H1 (cell line): Measurements from ENCODE around the gene SLC22A23. TPM values are rescaled to one million over a fixed set of nuclear protein-coding genes. Genes with fewer than 3 reads are reported as not detected.
A peak's percentile ranks its signal among the peaks of the same experiment; 100 is the strongest.

Experiments used
- CTCF ChIA-PET: fragments of 300-600 bp; sonication (Branson Sonifier 250); formaldehyde crosslinking; loops from one replicate; lab custom pipeline; 2021; ENCODE audit not compliant: partially characterized antibody; lab: Charles Lee
- POLR2A ChIA-PET: fragments of 300-600 bp; sonication (Branson Sonifier 250); formaldehyde crosslinking; loops from one replicate; lab custom pipeline; 2021; ENCODE audit warnings: inconsistent platforms; ENCODE audit not compliant: partially characterized antibody; lab: Charles Lee
- DNase-seq, 2 experiments: peaks; one replicate each; pipeline versions ENCODE4 v3.0.0 to v3.0.0-alpha.2; 2010 to 2022; ENCODE audit warnings: low spot score in 2 of 2, low read depth in 1 of 2, mixed read lengths in 1 of 2
- FAIRE-seq: peaks from 2 replicates; lab custom pipeline; 2011; peaks lifted over from hg19 to GRCh38; lab: Jason Lieb, UNC
- H2AFZ ChIP-seq: 2 replicates; pipeline ENCODE4 v1.8.1; 2012; ENCODE audit warnings: low read length, inconsistent platforms
- H2AK5ac ChIP-seq: 2 replicates; pipeline ENCODE4 v1.6.1; 2013; ENCODE audit warnings: low read depth, low read length
- H2BK120ac ChIP-seq: replicated peaks from 2 replicates; pipeline ENCODE3; 2013; ENCODE audit warnings: low read depth, low read length, inconsistent platforms
- H2BK12ac ChIP-seq: 2 replicates; pipeline ENCODE4 v1.6.1; 2013; ENCODE audit warnings: low read depth, low read length
- H2BK15ac ChIP-seq: 2 replicates; pipeline ENCODE4 v1.6.1; 2013; ENCODE audit warnings: low read length
- H2BK20ac ChIP-seq: 2 replicates; pipeline ENCODE4 v1.6.1; 2013; ENCODE audit warnings: low read length
- H2BK5ac ChIP-seq: 2 replicates; pipeline ENCODE4 v1.6.1; 2013; ENCODE audit warnings: low read depth, low read length
- H3K14ac ChIP-seq: 2 replicates; pipeline ENCODE4 v1.6.1; 2013; ENCODE audit warnings: inconsistent platforms; ENCODE audit not compliant: insufficient read length
- H3K18ac ChIP-seq: 2 replicates; pipeline ENCODE4 v1.6.1; 2013; ENCODE audit warnings: low read length; ENCODE audit errors: extremely low read depth
- H3K23ac ChIP-seq: 2 replicates; pipeline ENCODE4 v1.6.1; 2013; ENCODE audit warnings: inconsistent platforms; ENCODE audit not compliant: insufficient read length
- H3K23me2 ChIP-seq: 2 replicates; pipeline ENCODE4 v1.6.1; 2013; ENCODE audit warnings: low read depth, low read length
- H3K27ac ChIP-seq: 2 replicates; pipeline ENCODE4 v1.6.1; 2011; ENCODE audit warnings: low read depth, low read length, inconsistent platforms
- H3K27me3 ChIP-seq, 4 experiments: replicated peaks in 1 of 4; 1 replicate in 1 of 4; 2 replicates in 3 of 4; pipeline versions ENCODE4 v1.6.1 to v1.8.1; 2011 to 2013; ENCODE audit warnings: low read length in 3 of 4, mild to moderate bottlenecking in 3 of 4, inconsistent platforms in 2 of 4, mixed read lengths in 2 of 4, moderate library complexity in 1 of 4; ENCODE audit not compliant: control insufficient read depth in 3 of 4, insufficient read depth in 3 of 4; ENCODE audit errors: extremely low read depth in 1 of 4
- H3K36me3 ChIP-seq, 4 experiments: 2 replicates each; pipeline versions ENCODE4 v1.6.1 to v1.8.1; 2011 to 2013; ENCODE audit warnings: mild to moderate bottlenecking in 4 of 4, low read length in 3 of 4, moderate library complexity in 2 of 4, control low read depth in 1 of 4, inconsistent platforms in 1 of 4; ENCODE audit not compliant: insufficient read depth in 4 of 4, control insufficient read depth in 2 of 4
- H3K4ac ChIP-seq: replicated peaks from 2 replicates; pipeline ENCODE3; 2013; ENCODE audit warnings: low read length, low read depth, mixed read lengths, inconsistent platforms; ENCODE audit not compliant: insufficient read length
- H3K4me1 ChIP-seq, 4 experiments: replicated peaks in 1 of 4; 1 replicate in 1 of 4; 2 replicates in 3 of 4; pipeline versions ENCODE4 v1.6.1 to v1.8.1; 2011 to 2013; ENCODE audit warnings: low read length in 3 of 4, inconsistent platforms in 2 of 4, mixed read lengths in 1 of 4; ENCODE audit not compliant: insufficient read depth in 4 of 4, control insufficient read depth in 3 of 4
- H3K4me2 ChIP-seq, 2 experiments: 2 replicates each; pipeline versions ENCODE4 v1.6.1 to v1.8.1; 2011 to 2013; ENCODE audit warnings: low read depth in 2 of 2, low read length in 2 of 2, control low read depth in 1 of 2, inconsistent platforms in 1 of 2, mild to moderate bottlenecking in 1 of 2; ENCODE audit not compliant: insufficient read depth in 1 of 2
- H3K4me3 ChIP-seq, 4 experiments: fragments of 200-600, 300-600 bp in 1 of 4; sonication (generic), shearing (Covaris generic), sonication (Bioruptor Twin) in 1 of 4; 2 replicates each; pipeline versions ENCODE4 v1.5.1 to v1.8.1; 2011 to 2016; ENCODE audit warnings: low read length in 4 of 4, low read depth in 3 of 4, control low read depth in 2 of 4, inconsistent platforms in 2 of 4, mild to moderate bottlenecking in 2 of 4, mixed read lengths in 1 of 4, moderate library complexity in 1 of 4; ENCODE audit not compliant: insufficient read depth in 2 of 4; ENCODE audit errors: extremely low read depth in 1 of 4
- H3K56ac ChIP-seq: replicated peaks from 2 replicates; pipeline ENCODE3; 2013; ENCODE audit warnings: low read depth, mild to moderate bottlenecking, mixed read lengths, low read length, inconsistent platforms; ENCODE audit not compliant: insufficient read length
- H3K79me1 ChIP-seq: 2 replicates; pipeline ENCODE4 v1.6.1; 2013; ENCODE audit warnings: low read depth, low read length, control low read depth
- H3K79me2 ChIP-seq, 2 experiments: 2 replicates each; pipeline versions ENCODE4 v1.6.1 to v1.8.1; 2012 to 2013; ENCODE audit warnings: low read length in 2 of 2, mild to moderate bottlenecking in 2 of 2, inconsistent platforms in 1 of 2; ENCODE audit not compliant: insufficient read depth in 2 of 2, control insufficient read depth in 1 of 2
- H3K9ac ChIP-seq, 4 experiments: replicated peaks in 1 of 4; 1 replicate in 1 of 4; 2 replicates in 3 of 4; pipeline versions ENCODE4 v1.6.1 to v1.8.1; 2011 to 2013; ENCODE audit warnings: low read depth in 3 of 4, low read length in 3 of 4, control low read depth in 2 of 4, mild to moderate bottlenecking in 2 of 4, moderate library complexity in 2 of 4, inconsistent platforms in 1 of 4; ENCODE audit errors: extremely low read depth in 1 of 4
- H3K9me3 ChIP-seq, 2 experiments: 2 replicates each; pipeline versions ENCODE4 v1.6.1 to v1.8.1; 2012 to 2013; ENCODE audit warnings: mild to moderate bottlenecking in 2 of 2, moderate library complexity in 2 of 2, control low read depth in 1 of 2, inconsistent platforms in 1 of 2, low read depth in 1 of 2, low read length in 1 of 2, mixed read lengths in 1 of 2; ENCODE audit not compliant: insufficient read depth in 2 of 2
- H4K20me1 ChIP-seq, 2 experiments: replicated peaks in 1 of 2; 2 replicates each; pipeline versions ENCODE3 to v1.8.1; 2011 to 2013; ENCODE audit warnings: inconsistent platforms in 2 of 2, low read length in 2 of 2, mild to moderate bottlenecking in 1 of 2; ENCODE audit not compliant: insufficient read depth in 2 of 2, control insufficient read depth in 1 of 2
- H4K5ac ChIP-seq: 2 replicates; pipeline ENCODE4 v1.6.1; 2013; ENCODE audit warnings: low read length, low read depth, mixed read lengths, inconsistent platforms; ENCODE audit not compliant: insufficient read length
- H4K8ac ChIP-seq: 2 replicates; pipeline ENCODE4 v1.8.0; 2013; ENCODE audit warnings: mild to moderate bottlenecking, moderate library complexity, low read length, inconsistent platforms; ENCODE audit not compliant: insufficient read depth; ENCODE audit errors: extremely low read depth
- H4K91ac ChIP-seq: replicated peaks from 2 replicates; pipeline ENCODE3; 2013; ENCODE audit warnings: low read length, mixed read lengths, inconsistent platforms; ENCODE audit not compliant: insufficient read length
- ASH2L ChIP-seq: fragments of 200-600, 300-600 bp; sonication (generic); IDR thresholded peaks from one replicate; pipeline ENCODE4 v1.7.1; 2017; ENCODE audit warnings: low read length
- CHD2 ChIP-seq: IDR thresholded peaks from 2 replicates; pipeline ENCODE4 v1.6.1; 2012; ENCODE audit warnings: low read length, improper control_type of control experiment
- CREB1 ChIP-seq: IDR thresholded peaks from 2 replicates; pipeline ENCODE4 v1.6.1; 2012; ENCODE audit warnings: inconsistent platforms
- GTF2F1 ChIP-seq: IDR thresholded peaks from 2 replicates; pipeline ENCODE4 v1.6.1; 2012; ENCODE audit warnings: low read depth, low read length, improper control_type of control experiment, borderline replicate concordance
- RAD21 ChIP-seq, 2 experiments: IDR thresholded peaks in 1 of 2; conservative IDR thresholded peaks in 1 of 2; 2 replicates each; pipeline ENCODE4 v1.6.1; 2011; ENCODE audit warnings: low read depth in 2 of 2, low read length in 2 of 2, improper control_type of control experiment in 1 of 2, inconsistent platforms in 1 of 2, mild to moderate bottlenecking in 1 of 2, moderate library complexity in 1 of 2
- SP2 ChIP-seq: IDR thresholded peaks from 2 replicates; pipeline ENCODE4 v1.6.1; 2012; ENCODE audit warnings: mild to moderate bottlenecking, low read length, inconsistent platforms
- SP4 ChIP-seq: IDR thresholded peaks from 2 replicates; pipeline ENCODE4 v1.6.1; 2012; ENCODE audit warnings: low read length, inconsistent platforms
- YY1 ChIP-seq: IDR thresholded peaks from 2 replicates; pipeline ENCODE4 v1.6.1; 2011; ENCODE audit warnings: low read depth, mild to moderate bottlenecking, low read length
- ZNF274 ChIP-seq: IDR thresholded peaks from 2 replicates; pipeline ENCODE4 v1.7.0; 2012; ENCODE audit warnings: low read length, borderline replicate concordance; ENCODE audit errors: extremely low read depth
- WGBS, 2 experiments: shearing (Covaris generic) in 1 of 2; methylation state at CpG; one replicate each; pipeline versions ENCODE4 v1.1.6 to v1.1.7; 2013 to 2015; ENCODE audit warnings: low lambda C conversion rate in 2 of 2, mixed read lengths in 2 of 2, inconsistent platforms in 1 of 2, low coverage in 1 of 2, missing lambda C conversion rate in 1 of 2; ENCODE audit not compliant: insufficient replicate concordance in 2 of 2, insufficient coverage in 1 of 2, insufficient read length in 1 of 2; ENCODE audit errors: extremely low coverage in 1 of 2, missing lambda C conversion rate in 1 of 2; 5-methylcytosine and 5-hydroxymethylcytosine counted together
- polyA plus RNA-seq, 7 experiments: library from polyadenylated mRNA; depleted of rRNA in 3 of 7; stranded (reverse) in 5 of 7; unstranded in 2 of 7; fragments of >200 nt in 5 of 7; fragments of 200-250 nt in 2 of 7; gene quantifications; 1 replicate in 5 of 7; 2 replicates in 1 of 7; 4 replicates in 1 of 7; pipeline versions ENCODE4 v1.2.1 to v1.2.3, GENCODE V29; 2011 to 2013; ENCODE audit warnings: missing spikeins in 2 of 7, mixed read lengths in 2 of 7
- total RNA-seq: library from RNA; stranded (reverse); fragmentation: NEBNext Ultra II Directional; extraction: Animal tissue kit (Norgen Biotek cat#: 25700); gene quantifications from 2 replicates; pipeline ENCODE4 v1.2.1, GENCODE V29; 2021
- TF ChIP-seq, protein P1 (sequence below): IDR thresholded peaks from 2 replicates; pipeline ENCODE4 v1.6.1; 2011; ENCODE audit warnings: low read length, improper control_type of control experiment

The SLC22A23 gene
- total and polyA plus RNA-seq, 2 of the 8 experiments (the other 6 are each of a cell fraction or from before 2014, with no cell fraction given) = 9.9 to 38.4 TPM

DNA sequence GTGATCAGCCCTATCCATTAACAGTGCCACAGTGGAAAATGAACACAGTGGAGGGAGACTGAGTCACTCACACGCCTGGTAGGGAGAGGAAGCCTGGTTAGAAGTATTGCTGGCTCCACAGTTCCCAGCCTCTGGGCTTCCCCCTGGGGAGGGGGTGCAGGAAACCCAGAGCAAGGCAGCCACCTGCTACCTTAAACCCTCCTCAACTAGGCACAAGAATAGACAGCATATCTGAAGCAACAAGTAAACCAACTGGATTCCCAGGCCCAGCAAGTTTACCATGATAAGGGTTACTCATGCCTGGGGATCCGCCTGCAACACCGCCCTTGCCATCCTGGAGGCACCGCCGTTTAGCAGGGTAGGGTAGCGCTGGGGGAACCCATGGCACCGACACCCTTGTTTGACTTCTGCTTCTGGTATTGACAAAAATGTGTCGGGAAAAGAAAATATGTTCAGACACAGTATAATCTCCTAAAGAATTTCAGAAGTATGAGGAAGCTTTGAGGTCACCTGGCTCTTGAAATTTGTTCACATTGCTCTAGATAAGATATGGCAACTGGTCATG, 38.3 kb downstream of the SLC22A23 start:
- H2AK5ac ChIP-seq = peak overlapping the region; percentile 3; the same call in 1 of the 2 replicates
- peaks cover 0 to 56% of the 10 kb centered on the region in 2 experiments; a peak in 2 of 4 replicates for H3K79me2 ChIP-seq
- H3K27me3 ChIP-seq = no peaks in the 10 kb centered on the region
- peak overlapping the region; percentile 8 for H4K91ac ChIP-seq
- no peaks in the 10 kb centered on the region; the same call in 1 of the 2 replicates for H3K79me1 ChIP-seq
- no peak overlapping the region; the same call in 1 of the 2 replicates for H4K8ac ChIP-seq
- H2BK120ac ChIP-seq = no peak overlapping the region
- H3K4me2 ChIP-seq = no peak overlapping the region
- WGBS, 2 experiments = 93% methylated on average over 8 of the region's 8 CpGs; no CpG with 5 or more reads in 1 of the 2 experiments
- no peaks in the 10 kb centered on the region for H3K9me3 ChIP-seq
- no peaks in the 10 kb centered on the region for H4K20me1 ChIP-seq
- H2BK12ac ChIP-seq = no peak overlapping the region
- H3K4me3 ChIP-seq = no peak overlapping the region
- H3K56ac ChIP-seq = no peak overlapping the region
- no peaks in the 10 kb centered on the region; the same call in 1 of the 2 replicates for H3K23me2 ChIP-seq
- no peaks in the 10 kb centered on the region for H3K36me3 ChIP-seq
- H2AFZ ChIP-seq = no peak overlapping the region
- no peak overlapping the region for H3K4ac ChIP-seq
- no peak overlapping the region for H2BK5ac ChIP-seq
- CTCF ChIA-PET = interaction anchor here (0.7 to 4.1 kb wide), 2 partner anchors 167 to 314 kb away, joined by 3 to 23 read pairs; no protein-coding TSS in a partner anchor
- no peak overlapping the region for H3K18ac ChIP-seq
- no peak overlapping the region for H3K23ac ChIP-seq
- no peak overlapping the region for H4K5ac ChIP-seq
- no peak overlapping the region for H2BK15ac ChIP-seq
- TF ChIP-seq SP2 (no peak), YY1 (no peak), CHD2 (no peak), SP4 (no peak), RAD21 (IDR thresholded peaks at IDR 0.05 in 1 of 2, conservative IDR thresholded peaks at IDR 0.05 in 1 of 2; ENCODE audit: low read depth in 2 of 2, low read length in 2 of 2) (no peak), GTF2F1 (no peak), ZNF274 (no peak), ASH2L (no peak), CREB1 (no peak)
- TF ChIP-seq, protein P1, sequence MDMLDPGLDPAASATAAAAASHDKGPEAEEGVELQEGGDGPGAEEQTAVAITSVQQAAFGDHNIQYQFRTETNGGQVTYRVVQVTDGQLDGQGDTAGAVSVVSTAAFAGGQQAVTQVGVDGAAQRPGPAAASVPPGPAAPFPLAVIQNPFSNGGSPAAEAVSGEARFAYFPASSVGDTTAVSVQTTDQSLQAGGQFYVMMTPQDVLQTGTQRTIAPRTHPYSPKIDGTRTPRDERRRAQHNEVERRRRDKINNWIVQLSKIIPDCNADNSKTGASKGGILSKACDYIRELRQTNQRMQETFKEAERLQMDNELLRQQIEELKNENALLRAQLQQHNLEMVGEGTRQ = no peak
- H3K27ac ChIP-seq = no peak overlapping the region
- FAIRE-seq (no peak), DNase-seq (no peak)
- H3K9ac ChIP-seq = no peak overlapping the region
- peaks cover 21 to 48% (median 44%) of the 10 kb centered on the region in 4 experiments for H3K4me1 ChIP-seq
- no peak overlapping the region for H2BK20ac ChIP-seq
- POLR2A ChIA-PET = no interaction called here
- no peak overlapping the region for H3K14ac ChIP-seq
